BJ (cell line): ENCODE data around the gene TMEM170A. TPM values are rescaled to one million over a fixed set of nuclear protein-coding genes. Genes with fewer than 3 reads are reported as not detected.
"Not testable (repeated sequence)": the region's sequence is repeated elsewhere in the genome, so short reads cannot be mapped to it uniquely, and the experiment has no call there.

Experiments used
- CTCF ChIA-PET: fragments of 350-600 bp; formaldehyde crosslinking; extraction: SDS; loops from one replicate; lab custom pipeline; 2021; ENCODE audit warnings: antibody characterized with exemption, inconsistent platforms; lab: Yijun Ruan, JAX
- POLR2A ChIA-PET: fragments of 300-600 bp; sonication (Branson Sonifier 250); formaldehyde crosslinking; extraction: SDS; loops from one replicate; lab custom pipeline; 2021; ENCODE audit warnings: antibody characterized with exemption; lab: Charles Lee
- DNase-seq: peaks from one replicate; pipeline ENCODE4 v3.0.0-alpha.2; 2011; ENCODE audit warnings: low read depth
- H3K27me3 ChIP-seq: 2 replicates; pipeline ENCODE4 v1.6.0; 2011; ENCODE audit warnings: low read length; ENCODE audit not compliant: control insufficient read depth, insufficient read depth
- H3K36me3 ChIP-seq: 2 replicates; pipeline ENCODE4 v1.5.1; 2011; ENCODE audit warnings: low read length; ENCODE audit not compliant: control insufficient read depth, insufficient read depth
- H3K4me3 ChIP-seq: 2 replicates; pipeline ENCODE4 v1.5.1; 2011; ENCODE audit warnings: low read depth, mild to moderate bottlenecking, control low read depth, low read length
- polyA plus RNA-seq: library from polyadenylated mRNA; depleted of rRNA; stranded (reverse); fragments of >200 nt; gene quantifications from 2 replicates; pipeline ENCODE4 v1.2.3, GENCODE V29; 2011
- TF ChIP-seq, protein P1 (sequence below): IDR thresholded peaks from 2 replicates; pipeline ENCODE4 v1.5.1; 2011; ENCODE audit warnings: low read depth, mild to moderate bottlenecking, control low read depth, inconsistent platforms, low read length, moderate library complexity; ENCODE audit not compliant: insufficient read depth

The TMEM170A gene
- polyA plus RNA-seq, 1 experiment = 5.2 TPM

DNA sequence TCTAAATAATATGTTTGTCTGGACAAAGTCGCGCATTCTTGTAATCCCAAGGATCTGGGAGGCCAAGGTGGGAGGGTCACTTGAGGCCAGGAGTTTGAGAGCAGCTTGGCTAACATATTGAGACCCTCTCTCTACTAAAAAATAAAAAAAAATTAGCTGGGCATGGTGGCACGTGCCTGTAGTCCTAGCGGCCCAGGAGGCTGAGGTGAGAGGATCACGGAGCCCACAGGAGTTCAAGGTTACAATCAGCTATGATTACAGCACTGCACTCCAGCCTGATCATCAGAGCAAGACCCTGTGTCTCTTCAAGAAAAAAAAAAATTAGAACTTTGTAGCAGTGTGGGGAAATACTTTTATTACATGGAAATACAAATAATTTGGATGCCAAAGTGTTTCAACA is 36.9 kb upstream of the TMEM170A start:
- no peak overlapping the region for H3K4me3 ChIP-seq
- CTCF ChIA-PET = no interaction called here
- TF ChIP-seq, protein P1, sequence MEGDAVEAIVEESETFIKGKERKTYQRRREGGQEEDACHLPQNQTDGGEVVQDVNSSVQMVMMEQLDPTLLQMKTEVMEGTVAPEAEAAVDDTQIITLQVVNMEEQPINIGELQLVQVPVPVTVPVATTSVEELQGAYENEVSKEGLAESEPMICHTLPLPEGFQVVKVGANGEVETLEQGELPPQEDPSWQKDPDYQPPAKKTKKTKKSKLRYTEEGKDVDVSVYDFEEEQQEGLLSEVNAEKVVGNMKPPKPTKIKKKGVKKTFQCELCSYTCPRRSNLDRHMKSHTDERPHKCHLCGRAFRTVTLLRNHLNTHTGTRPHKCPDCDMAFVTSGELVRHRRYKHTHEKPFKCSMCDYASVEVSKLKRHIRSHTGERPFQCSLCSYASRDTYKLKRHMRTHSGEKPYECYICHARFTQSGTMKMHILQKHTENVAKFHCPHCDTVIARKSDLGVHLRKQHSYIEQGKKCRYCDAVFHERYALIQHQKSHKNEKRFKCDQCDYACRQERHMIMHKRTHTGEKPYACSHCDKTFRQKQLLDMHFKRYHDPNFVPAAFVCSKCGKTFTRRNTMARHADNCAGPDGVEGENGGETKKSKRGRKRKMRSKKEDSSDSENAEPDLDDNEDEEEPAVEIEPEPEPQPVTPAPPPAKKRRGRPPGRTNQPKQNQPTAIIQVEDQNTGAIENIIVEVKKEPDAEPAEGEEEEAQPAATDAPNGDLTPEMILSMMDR = no peak

DNA sequence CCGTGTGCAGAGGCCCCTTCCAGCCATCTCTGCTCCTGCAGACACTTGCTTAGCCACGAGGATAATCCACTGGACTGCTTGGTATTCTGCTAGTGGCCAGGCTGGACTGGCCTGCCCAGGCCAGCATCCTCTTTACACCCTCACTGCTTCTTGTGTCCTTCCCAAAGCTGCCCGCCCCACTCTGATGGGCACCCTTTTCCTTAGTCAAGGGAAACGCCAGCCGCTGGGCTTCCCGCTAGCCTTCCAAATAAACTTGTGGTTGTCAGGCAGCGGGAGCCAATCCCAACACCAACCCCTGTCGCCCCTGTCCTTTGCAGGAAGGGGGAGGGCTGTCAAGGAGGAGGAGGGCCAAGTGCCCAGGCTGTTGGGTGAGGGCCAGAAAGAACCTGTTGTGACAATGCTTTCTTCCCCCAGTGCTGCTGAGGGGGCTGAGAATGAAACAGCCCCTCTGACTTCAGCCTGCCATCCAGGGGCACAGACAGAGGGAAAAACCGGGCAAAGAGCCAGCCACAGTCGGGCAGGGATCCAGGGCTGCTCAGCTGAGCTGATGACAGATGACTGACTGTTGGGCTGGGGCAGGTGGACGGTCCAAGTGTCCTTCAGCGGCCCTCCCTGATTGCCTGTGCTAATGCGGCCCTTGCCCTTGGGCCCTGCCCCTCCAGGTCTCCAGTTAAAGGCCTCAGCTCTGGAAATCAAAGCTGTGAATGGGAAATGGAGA is 34.3 kb upstream of the TMEM170A start:
- peaks cover 16% of the 10 kb centered on the region for H3K27me3 ChIP-seq
- CTCF ChIA-PET = interaction anchor here (1.0 kb wide), 1 partner anchor 19 kb away, joined by 4 read pairs; no protein-coding TSS in a partner anchor
- DNase-seq, H3K4me3 ChIP-seq, H3K36me3 ChIP-seq, POLR2A ChIA-PET: not testable (repeated sequence)

More for the DNA sequence above, 36.9 kb upstream of the TMEM170A start:
- POLR2A ChIA-PET = no interaction called here
- DNase-seq = no peak
- H3K27me3 ChIP-seq = peaks cover 4% of the 10 kb centered on the region
- no peaks in the 10 kb centered on the region for H3K36me3 ChIP-seq

DNA sequence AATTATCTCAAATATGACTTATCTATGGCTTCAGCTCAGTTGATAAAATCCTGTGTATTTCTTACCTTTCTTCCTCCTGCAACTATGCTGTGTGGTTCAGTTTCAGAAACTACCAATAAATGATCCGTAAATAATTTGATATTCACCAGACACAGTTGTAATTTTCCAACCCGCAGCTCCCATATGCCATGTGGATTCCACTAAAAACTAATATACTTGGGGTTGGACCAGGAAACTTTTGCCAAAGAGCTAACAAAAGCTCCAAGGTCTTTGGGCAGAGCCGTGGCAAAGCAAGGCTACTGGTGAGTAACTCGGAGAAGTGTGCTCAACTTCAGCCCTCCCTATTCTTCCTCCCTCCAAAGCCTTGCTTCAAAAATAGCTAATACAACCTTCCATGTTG is 33.1 kb upstream of the TMEM170A start:
- no peak overlapping the region for H3K4me3 ChIP-seq
- POLR2A ChIA-PET = no interaction called here
- peaks cover 18% of the 10 kb centered on the region for H3K27me3 ChIP-seq
- DNase-seq = no peak
- TF ChIP-seq, protein P1 = no peak
- H3K36me3 ChIP-seq = no peaks in the 10 kb centered on the region
- CTCF ChIA-PET = interaction anchor here (1.0 to 2.4 kb wide), 4 partner anchors 13 to 32 kb away, joined by 3 to 11 read pairs (median 4); no protein-coding TSS in a partner anchor

DNA sequence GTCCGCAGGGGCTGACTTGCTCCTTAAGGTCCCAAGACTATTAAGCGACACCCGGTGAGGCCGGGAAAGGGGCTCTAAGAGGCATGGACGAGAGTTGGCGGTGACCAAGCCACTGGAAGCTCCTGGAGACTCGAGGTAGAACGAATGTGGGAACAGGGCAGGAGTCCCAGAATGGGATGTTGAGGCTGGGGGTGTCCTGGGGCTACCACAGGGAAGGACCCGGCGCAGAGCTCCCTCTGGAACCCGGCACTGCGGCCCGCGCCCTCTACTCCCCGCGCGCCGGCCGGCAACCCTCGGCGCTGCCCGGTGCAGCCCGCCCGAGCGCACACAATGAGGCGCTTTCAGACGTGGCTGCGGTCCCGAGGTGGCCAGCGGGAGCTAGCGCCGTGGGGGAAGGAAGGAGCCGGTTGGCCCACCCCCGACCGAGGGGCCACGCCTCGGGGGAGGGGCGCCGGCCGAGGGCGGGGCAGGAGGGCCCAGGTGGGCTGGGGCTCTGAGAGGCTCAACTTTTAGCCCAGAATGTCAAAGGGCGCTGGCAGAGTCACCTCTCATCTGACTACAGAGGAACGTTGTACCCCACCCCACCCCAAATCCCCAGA is 30.7 kb upstream of the TMEM170A start, which contains the start of gene CHST6:
CHST6 (minus strand) TSS at position 366 of the 599 bp plus-strand sequence. CDS start 15,613 bp downstream, outside the sequence.
- Histone ChIP-seq H3K27me3 (peaks cover 17% of the 10 kb centered on the region), H3K36me3 (no peaks in the 10 kb centered on the region), H3K4me3 (peak within 1 kb of the TSS; percentile 19)
- DNase-seq = no peak
- POLR2A ChIA-PET = no interaction called here
- TF ChIP-seq, protein P1 = no peak
- CTCF ChIA-PET = interaction anchor here (0.8 to 1.7 kb wide), 5 partner anchors 10 to 41 kb away, joined by 3 to 7 read pairs (median 3); no protein-coding TSS in a partner anchor

DNA sequence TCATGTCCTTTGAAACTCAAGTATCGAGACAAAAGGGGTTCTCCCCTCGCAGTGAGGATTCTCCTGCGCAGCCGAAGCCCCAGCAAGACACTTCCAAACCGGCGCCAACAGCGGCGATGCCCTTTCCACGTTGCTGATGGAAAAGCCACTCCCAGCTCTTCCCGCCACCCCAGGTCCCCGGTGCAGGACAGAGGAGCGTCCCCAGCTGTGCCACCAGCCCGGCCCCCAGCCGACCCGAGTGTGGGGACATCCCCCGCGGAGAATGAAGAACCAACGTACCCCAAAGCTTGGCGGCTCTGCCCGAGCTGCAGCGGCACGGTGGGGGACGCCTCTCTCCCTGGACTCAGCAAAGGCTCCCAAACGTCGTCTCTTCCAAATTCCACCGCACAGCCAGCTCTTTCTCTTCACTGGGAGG is 30.2 kb upstream of the TMEM170A start:
- no peak for DNase-seq
- POLR2A ChIA-PET = no interaction called here

More for the DNA sequence above, 30.2 kb upstream of the TMEM170A start:
- TF ChIP-seq, protein P1 = no peak
- Histone ChIP-seq H3K4me3 (peak overlapping the region; percentile 16), H3K27me3 (peaks cover 17% of the 10 kb centered on the region), H3K36me3 (no peaks in the 10 kb centered on the region)
- CTCF ChIA-PET = interaction anchor here (0.8 to 1.7 kb wide), 6 partner anchors 9 to 40 kb away, joined by 3 to 7 read pairs (median 4); no protein-coding TSS in a partner anchor
